GDM1 (cell line): Measurements from ENCODE around the gene LEFTY1.
"Not testable (repeated sequence)": the region's sequence is repeated elsewhere in the genome, so short reads cannot be mapped to it uniquely, and the experiment has no call there.

ENCODE experiments used
- DNase-seq: peaks from one replicate; lab custom pipeline; 2025; lab: John Stamatoyannopoulos, UW

The LEFTY1 gene

DNA sequence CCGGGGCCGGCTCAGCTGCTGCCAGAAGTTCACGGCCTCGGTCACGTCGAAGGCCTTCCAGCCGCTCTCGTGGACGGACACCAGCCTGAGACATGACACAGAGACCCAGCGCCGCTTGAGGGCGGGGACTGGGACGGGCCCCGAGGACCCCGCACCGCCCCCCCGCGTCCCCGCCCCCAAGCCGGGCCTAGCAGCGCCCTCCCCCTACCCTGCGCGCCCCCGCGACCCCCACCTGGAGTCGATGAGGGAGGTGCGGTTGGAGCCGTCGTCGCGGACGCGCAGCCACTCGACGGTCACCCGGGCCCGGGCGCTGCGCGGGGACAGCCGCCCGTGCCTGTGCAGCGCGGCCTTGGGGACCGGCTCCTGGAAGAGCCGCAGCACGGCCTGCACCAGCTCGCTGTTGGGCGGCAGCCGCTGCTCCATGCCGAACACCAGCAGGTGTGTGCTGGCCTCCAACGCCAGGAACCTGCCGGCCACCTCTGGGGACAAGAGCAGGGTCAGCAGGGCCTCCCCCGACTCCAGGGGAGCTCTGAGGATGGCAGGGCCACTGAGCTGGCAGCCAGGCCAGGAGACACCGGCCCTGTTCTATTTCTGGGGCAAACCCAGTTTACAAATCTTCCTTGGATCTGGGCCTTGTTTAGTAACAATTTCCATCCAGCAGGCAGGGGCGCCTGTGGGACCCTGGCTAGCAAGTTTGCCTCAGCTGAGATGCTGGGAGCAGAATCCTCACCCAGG lies 1.2 kb downstream of the LEFTY1 start:
- not testable (repeated sequence) for DNase-seq

DNA sequence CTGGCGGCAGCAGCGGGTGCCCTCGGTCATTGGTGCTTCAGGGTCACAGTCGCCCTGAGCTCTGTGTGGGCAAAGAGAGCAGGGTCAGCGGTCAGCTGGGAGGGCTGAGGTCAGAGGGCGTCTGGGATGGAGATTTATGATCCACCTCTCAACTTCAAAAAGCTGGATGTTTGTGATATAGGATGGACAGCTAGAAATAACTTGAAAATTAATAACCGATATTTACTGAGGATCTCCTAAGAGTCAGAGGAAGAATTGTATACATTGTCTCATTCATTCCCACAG lies 2.0 kb downstream of the LEFTY1 start:
- DNase-seq = no peak

DNA sequence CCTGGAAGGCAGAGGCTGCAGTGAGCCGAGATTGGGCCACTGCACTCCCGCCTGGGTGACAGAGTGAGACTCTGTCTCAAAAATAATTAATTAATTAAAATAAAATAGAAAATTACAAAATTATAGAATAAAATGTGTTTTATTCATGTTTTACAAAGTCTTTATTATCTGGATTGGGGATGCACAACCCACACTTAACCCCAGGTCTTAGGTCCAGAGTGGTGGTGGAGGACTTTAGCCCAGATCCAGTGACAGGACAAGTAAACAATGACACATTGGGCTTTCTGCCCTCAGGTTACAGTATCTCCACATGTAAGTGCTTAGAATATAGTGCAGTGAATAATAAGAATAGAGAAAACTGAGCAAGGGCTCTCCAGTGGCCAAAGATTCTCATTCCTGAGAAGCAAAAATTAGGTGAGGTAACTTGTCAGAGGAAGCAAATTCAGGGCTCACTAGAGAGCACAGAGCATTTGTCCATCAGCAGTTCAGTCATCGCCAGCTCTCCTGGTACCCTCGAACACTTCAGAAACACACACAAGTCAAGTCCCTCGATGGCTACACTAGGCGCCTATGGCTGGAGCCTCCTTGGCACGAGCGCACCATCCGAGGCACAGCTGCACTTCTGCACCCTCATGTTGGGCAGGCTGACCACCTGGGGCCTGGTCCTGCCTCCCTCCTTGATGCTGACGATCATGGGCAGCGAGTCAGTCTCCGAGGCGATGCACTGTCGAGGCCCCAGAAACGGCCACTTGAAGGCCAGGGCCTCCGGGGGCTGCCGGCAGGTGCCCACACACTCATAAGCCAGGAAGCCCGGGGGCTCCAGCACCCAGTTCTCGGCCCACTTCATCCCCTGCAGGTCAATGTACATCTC lies 2.6 kb downstream of the LEFTY1 start:
- DNase-seq = no peak

DNA sequence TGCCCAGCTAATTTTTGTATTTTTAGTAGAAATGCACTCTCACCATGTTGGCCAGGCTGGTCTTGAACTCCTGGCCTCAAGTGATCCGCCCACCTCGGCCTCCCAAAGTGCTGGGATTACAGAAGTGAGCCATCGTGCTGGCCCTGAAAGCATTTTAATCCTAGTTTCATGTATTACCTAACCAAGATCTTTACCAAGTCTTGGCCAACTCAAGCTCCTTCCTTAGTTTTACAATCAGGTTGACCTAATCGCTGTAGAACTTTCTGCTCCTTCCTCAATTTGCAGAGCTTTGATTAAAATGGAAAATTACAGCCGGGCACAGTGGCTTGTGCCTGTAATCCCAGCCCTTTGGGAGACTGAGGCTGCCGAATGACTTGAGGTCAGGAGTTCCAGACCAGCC lies 3.6 kb downstream of the LEFTY1 start:
- DNase-seq = no peak

DNA sequence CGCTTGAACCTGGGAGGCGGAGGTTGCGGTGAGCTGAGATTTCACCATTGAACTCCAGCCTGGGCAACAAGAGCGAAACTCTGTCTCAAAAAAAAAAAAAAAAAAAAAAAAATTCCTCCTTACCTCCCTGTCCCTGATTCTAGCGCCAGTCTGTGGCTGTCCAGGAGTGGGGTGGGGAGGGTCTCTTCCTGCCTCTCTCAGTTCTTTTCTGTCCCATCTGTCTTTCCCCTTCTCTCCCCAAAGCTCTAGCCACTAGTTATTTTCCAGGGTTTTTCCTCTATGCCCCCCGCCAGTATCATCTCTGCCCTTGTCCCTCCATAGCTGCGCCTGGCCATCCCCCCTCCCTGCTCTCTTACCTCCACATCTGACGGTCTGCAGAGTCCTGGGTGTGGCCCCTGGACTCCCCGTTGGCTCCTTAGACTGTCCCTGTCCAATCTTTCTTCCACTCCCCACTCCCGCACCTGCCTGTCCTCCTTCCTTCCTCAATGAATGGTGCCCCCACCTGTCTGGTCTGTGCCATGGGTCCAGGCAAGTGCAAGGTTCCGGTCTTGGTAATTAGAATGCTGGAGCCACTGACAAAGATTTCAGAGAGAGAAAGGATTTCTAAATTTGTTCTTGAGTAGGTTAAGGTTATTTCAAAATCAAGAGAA lies 5.2 kb downstream of the LEFTY1 start:
- no peak for DNase-seq

DNA sequence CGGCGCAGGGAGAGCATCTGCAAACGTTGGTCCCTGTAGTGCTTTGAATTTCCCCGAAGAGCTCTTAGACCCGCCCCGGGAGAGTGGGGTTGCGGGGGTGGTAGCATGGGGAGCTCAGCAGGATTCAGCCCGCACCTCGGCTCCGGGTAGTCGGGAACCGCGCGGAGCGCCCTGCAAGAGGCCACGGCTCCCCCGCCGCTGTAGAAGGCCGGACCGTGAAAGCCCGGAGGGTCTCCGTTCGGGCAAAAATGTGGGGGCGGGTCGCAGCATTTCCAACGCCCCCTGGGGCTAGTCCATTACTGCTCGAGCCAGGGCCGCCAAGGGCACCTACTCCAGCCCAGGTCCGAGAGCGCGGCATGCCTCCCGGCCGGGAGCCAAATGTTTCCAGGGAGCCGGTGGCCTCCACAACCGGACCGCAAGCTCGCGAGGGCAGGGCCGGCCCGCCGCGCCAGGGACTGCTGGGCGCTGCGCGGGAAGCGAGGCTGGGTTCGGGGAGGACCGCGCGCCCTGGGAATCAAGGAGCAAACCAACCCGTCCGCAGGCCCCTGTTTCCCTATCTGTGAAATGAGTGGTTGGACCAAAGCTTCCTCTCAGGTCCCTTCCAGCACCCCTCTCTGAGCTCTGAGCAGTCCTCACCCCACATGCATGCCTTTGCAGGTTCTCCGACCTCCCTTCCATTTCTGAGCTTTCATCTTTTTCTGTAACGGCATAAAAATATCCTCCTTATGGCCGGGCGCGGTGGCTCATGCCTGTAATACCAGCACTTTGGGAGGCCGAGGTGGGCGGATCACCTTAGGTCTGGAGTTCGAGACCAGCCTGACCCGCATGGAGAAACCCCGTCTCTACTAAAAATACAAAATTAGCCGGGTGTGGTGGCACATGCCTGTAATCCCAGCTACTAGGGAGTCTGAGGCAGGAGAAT lies 6.0 kb downstream of the LEFTY1 start:
- no peak for DNase-seq

DNA sequence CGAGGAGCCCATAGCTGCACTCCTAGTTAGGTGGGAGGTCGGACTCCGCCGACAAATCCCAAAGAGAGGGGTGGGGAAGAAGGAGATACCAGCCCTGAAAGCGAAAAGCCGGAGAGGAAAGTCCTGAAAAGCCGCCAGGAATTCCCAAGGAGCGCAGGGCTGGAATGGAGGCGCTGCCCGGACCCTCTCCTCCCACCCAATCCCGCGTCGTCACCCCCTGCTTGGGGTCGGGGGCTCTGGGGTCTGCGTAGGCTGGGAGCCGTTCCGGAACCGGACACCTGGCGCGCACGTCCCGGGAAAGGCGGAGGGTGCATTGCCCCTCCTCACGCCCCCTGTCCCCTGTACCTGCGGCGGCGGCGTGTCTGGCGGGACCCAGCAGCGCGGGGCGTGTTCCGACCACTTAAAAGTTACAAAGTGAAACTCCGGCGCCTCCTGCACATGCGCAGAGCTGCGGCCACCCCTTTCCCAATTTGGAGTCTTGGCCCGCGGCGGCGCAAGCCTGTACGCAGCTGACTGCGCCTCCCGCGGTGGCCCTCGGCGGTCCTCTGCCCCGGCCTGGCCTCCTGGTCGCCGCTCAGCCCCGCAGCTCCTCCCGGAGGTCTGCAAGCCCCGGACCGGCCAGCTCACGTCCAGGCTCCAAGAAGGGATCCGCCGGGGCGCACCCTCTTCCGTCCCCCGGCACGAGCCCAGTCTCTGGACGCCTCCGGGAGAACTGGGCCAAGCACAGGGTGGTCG lies 6.8 kb downstream of the LEFTY1 start, which contains the start of gene TMEM63A:
TMEM63A (minus strand) TSS at position 422 of the 735 bp plus-strand sequence. CDS start 4,800 bp downstream, outside the sequence.
- DNase-seq = peak; percentile 77

DNA sequence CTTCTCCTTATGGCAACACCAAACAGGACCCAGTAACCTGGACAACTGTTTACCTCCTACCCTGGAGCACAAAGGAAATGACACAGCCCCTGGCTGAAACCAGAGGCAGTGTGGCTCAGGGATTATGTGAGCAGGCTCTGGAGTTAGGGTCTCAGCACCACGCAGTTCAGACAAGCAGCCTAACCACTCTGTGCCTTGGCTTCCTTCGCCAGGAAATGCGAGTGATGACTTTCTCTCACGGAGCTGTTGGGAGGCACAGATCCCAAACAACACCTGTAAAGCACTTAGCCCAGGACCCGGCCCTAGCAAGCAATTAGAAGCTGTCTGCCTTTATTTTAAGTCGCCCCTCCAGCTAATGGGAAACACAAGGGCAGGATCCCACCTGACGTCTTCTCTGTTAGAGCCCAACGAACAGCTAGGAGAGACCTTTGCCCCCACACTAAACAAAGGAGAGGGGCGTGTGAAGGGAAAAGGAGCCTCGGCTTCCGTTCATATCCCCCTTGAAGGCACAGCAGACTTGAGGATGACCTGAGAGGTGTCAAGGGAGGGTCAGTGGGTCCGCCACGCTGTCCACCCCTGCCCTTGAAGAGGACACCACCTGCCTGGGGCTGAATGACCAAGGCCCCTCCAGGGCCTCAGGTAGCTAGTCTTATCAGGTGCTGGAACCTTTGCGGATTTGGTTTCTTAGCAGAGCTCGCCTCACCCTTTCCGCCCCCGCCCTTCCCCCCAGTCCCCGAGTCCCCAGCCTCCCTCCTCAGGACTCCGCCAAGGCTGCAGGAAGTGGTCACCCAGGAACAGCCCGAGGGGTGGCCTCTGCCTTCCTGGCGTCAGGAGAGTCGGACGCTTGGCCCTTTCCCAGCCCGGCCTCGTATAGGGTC lies 7.6 kb downstream of the LEFTY1 start:
- no peak for DNase-seq

DNA sequence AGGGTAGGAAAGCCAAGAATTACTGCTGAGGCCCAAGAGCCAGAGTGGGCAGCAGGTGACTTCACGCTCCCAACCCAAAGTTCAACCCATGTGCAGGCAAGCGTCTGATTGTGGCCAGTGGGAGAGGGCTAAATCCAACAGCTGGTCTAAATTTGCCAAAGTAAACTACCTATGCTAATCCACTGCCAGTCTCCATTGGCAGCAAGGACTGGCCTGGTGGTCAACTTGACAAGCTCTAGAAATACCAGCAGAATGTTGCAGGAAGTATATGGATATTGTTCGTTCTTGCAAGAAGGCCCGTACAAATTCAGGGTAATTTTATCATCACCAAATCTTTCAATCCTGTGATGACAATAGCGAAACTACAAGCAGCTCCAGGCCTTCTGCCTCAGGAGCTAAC lies 8.3 kb downstream of the LEFTY1 start:
- no peak for DNase-seq

DNA sequence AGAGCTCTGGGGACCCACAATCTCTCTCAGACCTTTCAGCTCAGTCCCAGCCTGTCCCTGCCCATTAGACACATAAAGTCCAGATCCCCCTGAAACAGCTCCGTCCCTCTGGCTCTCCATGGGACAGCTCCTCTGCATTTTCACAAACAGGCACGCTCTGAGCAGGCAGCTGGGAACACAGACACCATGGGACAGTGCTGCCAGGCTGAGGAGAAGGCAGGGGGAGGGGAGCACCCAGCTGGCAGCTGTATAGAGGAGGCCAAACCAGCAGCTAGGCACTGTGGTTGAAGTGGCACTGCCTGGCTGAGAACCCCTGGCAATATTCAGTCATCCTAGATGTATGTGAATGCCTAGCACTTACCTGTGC lies 8.7 kb downstream of the LEFTY1 start:
- DNase-seq = no peak

DNA sequence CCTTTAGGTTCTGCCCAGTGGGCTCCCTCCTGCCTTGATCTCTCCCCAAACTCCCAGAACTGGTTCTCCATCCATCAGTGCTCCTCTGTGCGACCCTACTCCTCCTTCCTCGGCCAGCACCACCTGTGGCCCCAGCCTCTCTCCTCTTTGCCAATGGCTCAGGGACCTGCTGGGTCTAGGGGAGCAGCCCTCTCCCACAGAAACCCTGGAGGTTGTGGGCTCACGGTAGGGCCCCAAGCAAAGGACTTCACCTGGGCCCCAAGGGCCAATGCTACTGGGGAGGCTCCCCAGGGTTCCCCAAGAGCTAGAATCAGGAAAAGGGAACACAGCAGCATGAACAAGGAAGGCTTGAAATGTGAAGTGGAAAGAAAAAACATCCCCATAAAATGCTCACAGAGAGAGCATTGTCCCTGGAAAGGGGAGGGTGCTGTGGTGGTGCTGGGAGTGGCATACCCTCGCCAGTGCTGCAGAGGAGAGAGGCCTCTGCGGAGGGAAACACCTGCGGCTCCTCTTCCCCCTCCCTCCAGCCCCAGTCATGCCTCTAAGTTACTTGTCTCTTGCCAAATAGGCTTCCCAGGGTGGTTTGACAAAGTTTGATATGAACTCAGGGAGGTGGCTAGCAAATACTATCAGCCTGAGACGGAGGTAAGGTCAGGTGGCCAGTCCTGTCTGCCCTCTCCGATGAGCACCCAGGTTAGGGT lies 9.3 kb downstream of the LEFTY1 start:
- DNase-seq = no peak

DNA sequence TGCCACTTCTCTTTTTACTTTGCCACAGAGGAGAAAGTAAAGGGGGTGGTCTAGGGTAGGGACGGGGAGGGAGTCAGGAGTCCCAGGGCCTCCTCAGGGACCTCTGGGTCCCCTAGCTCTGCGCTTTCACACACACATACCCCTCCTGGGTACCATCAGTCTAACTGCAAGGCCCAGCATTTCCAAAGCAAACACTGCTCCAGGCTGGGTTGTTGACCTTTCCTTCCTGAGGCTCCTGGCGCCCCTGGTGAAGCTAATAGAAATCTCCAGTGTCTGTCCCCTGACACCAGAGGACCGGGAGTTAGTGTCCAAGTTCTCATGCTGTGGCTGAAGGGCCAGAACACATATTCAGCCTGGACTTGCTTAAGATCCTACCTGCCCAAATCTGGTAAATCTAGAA lies 10.7 kb downstream of the LEFTY1 start:
- DNase-seq = no peak

DNA sequence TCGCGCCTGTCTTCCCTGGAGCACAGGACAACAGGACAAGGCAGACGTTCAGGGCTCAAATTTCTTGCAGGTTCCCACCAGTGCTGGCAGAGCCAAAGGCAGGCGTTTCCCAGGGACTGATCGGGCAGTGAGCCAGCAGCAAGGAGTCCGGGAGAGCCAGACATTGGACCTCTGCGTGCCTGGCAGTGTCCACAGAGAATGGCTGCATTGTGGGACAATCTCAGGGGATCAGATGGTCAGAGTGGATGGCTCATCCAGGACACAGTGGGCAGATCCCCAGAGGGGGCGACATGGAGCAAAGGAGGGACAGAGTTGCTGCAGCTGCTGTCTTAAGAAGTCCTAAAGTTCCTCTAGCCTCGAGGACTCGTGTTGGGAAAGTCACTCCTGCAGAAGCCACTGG lies 11.4 kb downstream of the LEFTY1 start:
- peak; percentile 27 for DNase-seq

DNA sequence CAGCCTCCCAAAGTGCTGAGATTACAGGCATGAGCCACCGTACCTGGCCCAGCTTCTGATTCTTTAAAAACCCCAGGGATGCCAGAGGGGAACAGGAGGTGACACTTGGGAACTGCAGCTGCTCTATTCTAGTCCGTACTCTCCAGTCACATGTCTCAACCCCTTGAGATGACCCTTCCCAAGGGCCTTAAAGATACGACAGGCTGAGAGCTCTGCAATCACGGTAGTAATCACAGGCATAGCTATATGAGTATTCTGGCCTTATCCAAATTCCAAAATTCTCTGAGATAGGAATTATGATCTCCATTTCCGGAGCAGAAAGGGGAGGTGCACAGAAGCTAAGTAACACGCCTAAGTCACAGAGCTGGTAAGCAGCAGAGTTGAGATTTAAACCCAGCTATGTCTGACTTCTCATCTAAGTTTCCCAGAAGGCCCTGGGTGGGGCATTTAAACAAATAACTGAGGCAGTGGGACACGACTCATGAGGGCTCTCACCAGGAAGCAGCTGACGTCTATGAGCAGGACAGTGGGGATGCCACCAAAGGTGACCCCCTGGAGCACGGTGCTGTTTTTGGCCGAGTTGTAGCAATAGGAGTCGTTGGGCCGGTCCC lies 11.9 kb downstream of the LEFTY1 start:
- no peak for DNase-seq

DNA sequence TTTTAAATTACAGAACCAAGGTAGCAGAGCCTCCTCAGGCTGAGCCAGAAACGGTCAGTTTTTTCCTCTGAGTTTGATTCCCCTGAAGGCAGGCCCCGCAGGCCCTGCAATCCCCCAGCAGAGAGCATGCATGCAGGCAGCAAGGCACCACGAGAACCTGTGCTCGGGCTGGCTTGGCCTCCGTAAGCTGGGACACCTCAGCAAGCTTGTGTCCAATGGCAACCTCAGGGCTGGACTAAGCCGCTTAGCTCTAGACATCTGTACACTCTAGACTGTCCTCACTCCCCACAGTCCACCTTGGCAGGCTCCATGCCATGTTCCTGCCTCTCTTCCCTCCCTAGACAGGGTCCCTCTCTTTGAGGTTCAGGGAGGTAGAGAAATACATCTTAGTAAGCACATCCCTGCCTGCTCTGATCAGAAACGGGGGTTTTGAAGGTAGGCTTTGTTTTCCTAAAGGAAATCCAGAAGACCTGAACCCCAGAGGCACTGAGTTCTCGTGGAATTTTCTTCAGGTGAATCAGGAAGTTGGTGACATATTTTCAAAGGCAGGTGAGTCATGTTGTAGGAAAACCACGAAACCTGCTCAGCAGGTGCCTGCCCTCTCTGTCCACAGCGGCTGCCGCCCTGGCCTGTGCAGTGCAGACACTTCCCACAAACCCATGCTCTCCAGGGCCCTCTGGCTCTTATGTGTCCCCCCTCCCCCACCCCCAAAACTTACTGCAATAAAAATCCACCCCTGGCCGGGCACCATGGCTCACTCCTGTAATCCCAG lies 13.7 kb downstream of the LEFTY1 start:
- no peak for DNase-seq

DNA sequence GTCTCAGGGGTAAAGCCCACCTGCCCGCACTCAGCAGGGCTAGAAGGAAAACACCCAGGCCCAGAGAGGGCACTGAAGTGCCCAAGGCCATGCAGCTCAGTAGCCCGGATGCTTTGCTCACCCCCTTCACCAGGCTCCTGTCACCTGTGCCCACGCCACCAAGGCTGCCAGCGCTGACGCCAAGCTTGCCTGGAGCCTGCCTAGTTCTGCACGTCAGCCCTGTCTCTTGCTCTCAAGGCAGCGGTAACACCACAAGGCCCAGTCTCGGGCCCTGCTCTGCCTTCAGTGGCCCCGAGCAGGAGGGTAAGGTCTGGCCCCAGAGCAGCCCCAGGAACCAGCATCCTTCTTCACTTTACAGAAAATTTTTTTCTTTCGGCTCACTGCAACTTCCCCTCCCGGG lies 14.5 kb downstream of the LEFTY1 start:
- no peak for DNase-seq

DNA sequence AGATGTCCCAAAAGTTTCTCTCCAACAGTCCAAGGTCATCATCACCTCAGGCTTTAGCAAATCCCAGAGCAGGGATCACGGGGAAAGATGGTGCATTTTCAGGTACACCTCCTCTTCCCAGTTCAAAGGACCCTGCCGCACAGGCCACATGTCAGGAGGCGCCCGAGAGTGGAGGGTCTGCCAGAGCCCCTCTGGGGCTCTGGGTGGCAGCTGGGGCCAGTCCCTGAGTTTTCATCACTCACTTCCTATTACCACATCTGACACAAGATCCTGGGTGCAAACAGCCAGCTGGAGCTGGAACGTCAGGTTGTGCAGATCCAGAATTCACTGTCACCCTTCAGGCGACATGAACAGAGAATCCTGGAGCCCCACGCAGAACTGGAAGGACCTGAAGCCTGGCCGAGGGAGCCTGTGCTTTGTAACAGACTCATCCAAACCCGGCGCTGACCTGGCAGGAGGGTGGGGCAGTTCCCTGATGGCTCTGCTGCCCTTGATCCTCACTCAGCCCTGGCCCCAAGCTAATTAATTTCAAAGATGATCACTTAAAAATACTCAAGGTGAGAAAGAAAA lies 15.6 kb downstream of the LEFTY1 start:
- DNase-seq = no peak

DNA sequence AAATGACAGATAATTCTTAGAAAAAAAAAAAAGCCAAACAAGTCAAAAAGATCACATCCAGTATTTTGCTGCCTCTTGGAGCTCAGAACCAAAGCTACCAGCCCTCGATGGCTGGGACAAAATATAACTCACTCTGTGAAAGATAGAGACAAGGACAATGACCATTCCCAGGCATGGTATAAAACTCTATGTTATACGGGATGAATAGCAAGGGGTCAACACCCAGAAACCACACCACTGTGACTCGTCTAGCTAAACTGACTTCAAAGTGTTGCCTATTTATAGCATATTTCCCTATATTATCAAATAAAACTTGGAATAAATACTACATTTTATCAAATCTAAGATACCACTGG lies 16.9 kb downstream of the LEFTY1 start:
- no peak for DNase-seq
